SK-N-MC (cell line): ENCODE data around the gene ZNF407.

Source experiments
- DNase-seq: peaks from one replicate; pipeline ENCODE4 v3.0.0-alpha.2; 2011; ENCODE audit warnings: low read depth, low spot score
- H3K27ac ChIP-seq: fragments of 200-600 bp; sonication (generic); 2 replicates; pipeline ENCODE4 v1.5.1; 2016; ENCODE audit warnings: mixed run types
- H3K36me3 ChIP-seq: fragments of 200-600 bp; sonication (generic); 2 replicates; pipeline ENCODE4 v1.6.1; 2017; ENCODE audit warnings: antibody characterized with exemption, low read length, mixed read lengths; ENCODE audit not compliant: insufficient read depth
- H3K4me3 ChIP-seq: fragments of 200-600 bp; sonication (generic); 2 replicates; pipeline ENCODE4 v1.5.1; 2016
- H3K9ac ChIP-seq: fragments of 200-600 bp; sonication (generic); 2 replicates; pipeline ENCODE4 v1.8.0; 2017; ENCODE audit warnings: mixed run types, mixed read lengths; ENCODE audit not compliant: insufficient read length
- H3K9me3 ChIP-seq: fragments of 200-600 bp; sonication (generic); 2 replicates; pipeline ENCODE4 v1.6.1; 2017; ENCODE audit warnings: low read depth, mild to moderate bottlenecking, antibody characterized with exemption, low read length, moderate library complexity, mixed read lengths
- EZH2 ChIP-seq: fragments of 200-600 bp; sonication (generic); IDR thresholded peaks from one replicate; pipeline ENCODE4 v1.6.1; 2017; ENCODE audit warnings: antibody characterized with exemption
- FOXP2 ChIP-seq: optimal IDR thresholded peaks from 2 replicates; pipeline ENCODE3; 2011; ENCODE audit warnings: mild to moderate bottlenecking, moderate library complexity; ENCODE audit not compliant: insufficient read depth; ENCODE audit errors: extremely low read length, control extremely low read depth
- POLR2AphosphoS5 ChIP-seq: IDR thresholded peaks from 2 replicates; pipeline ENCODE4 v1.6.1; 2012; ENCODE audit warnings: mild to moderate bottlenecking, low read depth, low read length, borderline replicate concordance

ZNF407 gene

GRCh38 chr18:74980669-74981068 is 383.0 kb downstream of the ZNF407 start:
- Histone ChIP-seq H3K4me3 (no peak overlapping the region), H3K27ac (no peak overlapping the region), H3K36me3 (no peaks in the 10 kb centered on the region), H3K9me3 (no peaks in the 10 kb centered on the region), H3K9ac (no peak overlapping the region)
- TF ChIP-seq POLR2AphosphoS5, result no peak
- TF ChIP-seq FOXP2, result no peak
- no peak for TF ChIP-seq EZH2
- DNase-seq, result no peak

- H3K27ac ChIP-seq, result no peak overlapping the region
- no peaks in the 10 kb centered on the region for H3K9me3 ChIP-seq
- no peak for DNase-seq
- no peaks in the 10 kb centered on the region for H3K36me3 ChIP-seq
- no peak overlapping the region for H3K4me3 ChIP-seq
- TF ChIP-seq EZH2, result no peak
- TF ChIP-seq POLR2AphosphoS5, result no peak
- TF ChIP-seq FOXP2, result no peak
- H3K9ac ChIP-seq, result no peak overlapping the region
Measured at GRCh38 chr18:74981476-74981875, 383.8 kb downstream of the ZNF407 start.

- TF ChIP-seq FOXP2 (no peak), POLR2AphosphoS5 (no peak), EZH2 (no peak)
Measured at GRCh38 chr18:74982946-74983635, 385.4 kb downstream of the ZNF407 start.

GRCh38 chr18:74989134-74989533 is 391.5 kb downstream of the ZNF407 start:
- Histone ChIP-seq H3K36me3 (no peaks in the 10 kb centered on the region), H3K4me3 (no peak overlapping the region), H3K9ac (no peak overlapping the region), H3K9me3 (no peaks in the 10 kb centered on the region), H3K27ac (no peak overlapping the region)
- DNase-seq, result no peak
- TF ChIP-seq POLR2AphosphoS5 (no peak), FOXP2 (no peak), EZH2 (no peak)

More at GRCh38 chr18:74982946-74983635, 385.4 kb downstream of the ZNF407 start:
- no peaks in the 10 kb centered on the region for H3K36me3 ChIP-seq
- DNase-seq, result no peak
- H3K9ac ChIP-seq, result no peak overlapping the region
- no peak overlapping the region for H3K27ac ChIP-seq
- no peak overlapping the region for H3K4me3 ChIP-seq
- no peaks in the 10 kb centered on the region for H3K9me3 ChIP-seq

- no peak overlapping the region for H3K27ac ChIP-seq
- H3K9ac ChIP-seq, result no peak overlapping the region
- H3K9me3 ChIP-seq, result no peaks in the 10 kb centered on the region
- DNase-seq, result no peak
- H3K36me3 ChIP-seq, result no peaks in the 10 kb centered on the region
- H3K4me3 ChIP-seq, result no peak overlapping the region
- TF ChIP-seq POLR2AphosphoS5, result no peak
- TF ChIP-seq EZH2, result no peak
- no peak for TF ChIP-seq FOXP2
Measured at GRCh38 chr18:74990563-74991081, 393.0 kb downstream of the ZNF407 start.

GRCh38 chr18:74994502-74995418 is 397.1 kb downstream of the ZNF407 start:
- peak overlapping the region; percentile 49; the same call in 1 of the 2 replicates for H3K27ac ChIP-seq
- H3K36me3 ChIP-seq, result no peaks in the 10 kb centered on the region
- H3K9ac ChIP-seq, result no peak overlapping the region
- TF ChIP-seq FOXP2, result no peak
- TF ChIP-seq EZH2, result no peak
- TF ChIP-seq POLR2AphosphoS5, result no peak
- no peak for DNase-seq
- no peaks in the 10 kb centered on the region for H3K9me3 ChIP-seq
- H3K4me3 ChIP-seq, result peak overlapping the region; percentile 47

- Histone ChIP-seq H3K27ac (no peak overlapping the region), H3K4me3 (peak overlapping the region; percentile 47; the same call in 1 of the 2 replicates), H3K9me3 (no peaks in the 10 kb centered on the region), H3K36me3 (no peaks in the 10 kb centered on the region), H3K9ac (no peak overlapping the region)
- TF ChIP-seq POLR2AphosphoS5, result no peak
- no peak for TF ChIP-seq FOXP2
- no peak for TF ChIP-seq EZH2
- DNase-seq, result no peak
Measured at GRCh38 chr18:74995419-74995736, 397.7 kb downstream of the ZNF407 start.

- DNase-seq, result no peak
- no peak overlapping the region for H3K4me3 ChIP-seq
- H3K9me3 ChIP-seq, result no peaks in the 10 kb centered on the region
- H3K9ac ChIP-seq, result no peak overlapping the region
- no peaks in the 10 kb centered on the region for H3K36me3 ChIP-seq
- TF ChIP-seq POLR2AphosphoS5 (no peak), FOXP2 (no peak), EZH2 (no peak)
- no peak overlapping the region for H3K27ac ChIP-seq
Measured at GRCh38 chr18:74996055-74996454, 398.4 kb downstream of the ZNF407 start.

- H3K36me3 ChIP-seq, result no peaks in the 10 kb centered on the region
- no peak overlapping the region for H3K9ac ChIP-seq
- no peak overlapping the region for H3K4me3 ChIP-seq
- no peaks in the 10 kb centered on the region for H3K9me3 ChIP-seq
- no peak overlapping the region for H3K27ac ChIP-seq
- TF ChIP-seq EZH2 (no peak), POLR2AphosphoS5 (no peak), FOXP2 (no peak)
- no peak for DNase-seq
Measured at GRCh38 chr18:74996996-74997395, 399.3 kb downstream of the ZNF407 start.
